ENCODE data around the gene USH1G.
"Not testable (repeated sequence)": the region's sequence is repeated elsewhere in the genome, so short reads cannot be mapped to it uniquely, and the experiment has no call there.

DNA sequence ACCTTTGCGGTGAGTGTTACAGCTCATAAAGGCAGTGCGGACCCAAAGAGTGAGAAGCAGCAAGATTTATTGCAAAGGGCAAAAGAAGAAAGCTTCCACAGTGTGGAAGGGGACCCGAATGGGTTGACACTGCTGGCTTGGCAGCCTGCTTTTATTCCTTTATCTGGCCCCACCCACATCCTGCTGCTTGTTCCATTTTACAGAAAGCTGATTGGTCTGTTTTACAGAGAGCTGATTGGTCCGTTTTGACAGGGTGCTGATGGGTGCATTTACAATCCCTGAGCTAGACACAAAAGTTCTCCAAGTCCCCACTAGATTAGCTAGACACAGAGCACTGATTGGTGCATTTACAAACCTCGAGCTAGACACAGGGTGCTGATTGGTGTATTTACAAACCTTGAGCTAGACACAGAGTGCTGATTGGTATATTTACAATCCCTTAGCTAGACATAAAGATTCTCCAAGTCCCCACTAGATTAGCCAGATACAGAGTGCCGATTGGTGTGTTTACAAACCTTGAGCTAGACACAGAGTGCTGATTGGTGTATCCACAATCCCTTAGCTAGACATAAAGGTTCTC, 16.8 kb downstream of the USH1G start:
- TF ChIP-seq, protein P1, sequence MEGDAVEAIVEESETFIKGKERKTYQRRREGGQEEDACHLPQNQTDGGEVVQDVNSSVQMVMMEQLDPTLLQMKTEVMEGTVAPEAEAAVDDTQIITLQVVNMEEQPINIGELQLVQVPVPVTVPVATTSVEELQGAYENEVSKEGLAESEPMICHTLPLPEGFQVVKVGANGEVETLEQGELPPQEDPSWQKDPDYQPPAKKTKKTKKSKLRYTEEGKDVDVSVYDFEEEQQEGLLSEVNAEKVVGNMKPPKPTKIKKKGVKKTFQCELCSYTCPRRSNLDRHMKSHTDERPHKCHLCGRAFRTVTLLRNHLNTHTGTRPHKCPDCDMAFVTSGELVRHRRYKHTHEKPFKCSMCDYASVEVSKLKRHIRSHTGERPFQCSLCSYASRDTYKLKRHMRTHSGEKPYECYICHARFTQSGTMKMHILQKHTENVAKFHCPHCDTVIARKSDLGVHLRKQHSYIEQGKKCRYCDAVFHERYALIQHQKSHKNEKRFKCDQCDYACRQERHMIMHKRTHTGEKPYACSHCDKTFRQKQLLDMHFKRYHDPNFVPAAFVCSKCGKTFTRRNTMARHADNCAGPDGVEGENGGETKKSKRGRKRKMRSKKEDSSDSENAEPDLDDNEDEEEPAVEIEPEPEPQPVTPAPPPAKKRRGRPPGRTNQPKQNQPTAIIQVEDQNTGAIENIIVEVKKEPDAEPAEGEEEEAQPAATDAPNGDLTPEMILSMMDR (IDR thresholded peaks at IDR 0.05; ENCODE audit: low read depth, low read length) = not testable (repeated sequence)
- TF ChIP-seq EZH2phosphoT487 (IDR thresholded peaks at IDR 0.05; ENCODE audit: low read depth) = not testable (repeated sequence)
